OCI-M2 (cell line): ENCODE results near the gene TNRC18.
"Not testable (repeated sequence)": the region's sequence is repeated elsewhere in the genome, so short reads cannot be mapped to it uniquely, and the experiment has no call there.

Source experiments
- DNase-seq: peaks from one replicate; lab custom pipeline; 2025; ENCODE audit not compliant: unreplicated experiment; lab: John Stamatoyannopoulos, UW

Gene TNRC18

GRCh38 chr7:5423306-5423975 is at the start of gene TNRC18:
TSS of gene TNRC18 (minus strand) at chr7:5423834. CDS start at chr7:5421246, 2,588 bp downstream.
- DNase-seq = no peak

GRCh38 chr7:5472432-5473315 is 49.0 kb upstream of the TNRC18 start:
- no peak for DNase-seq

- not testable (repeated sequence) for DNase-seq
Measured at GRCh38 chr7:5471623-5472022, 48.0 kb upstream of the TNRC18 start.

- DNase-seq = no peak
Measured at GRCh38 chr7:5470816-5471215, 47.2 kb upstream of the TNRC18 start.

- DNase-seq = no peak
Measured at GRCh38 chr7:5470167-5470532, 46.5 kb upstream of the TNRC18 start.

- DNase-seq = no peak
Measured at GRCh38 chr7:5469375-5470166, 45.9 kb upstream of the TNRC18 start.

- no peak for DNase-seq
Measured at GRCh38 chr7:5467645-5468044, 44.0 kb upstream of the TNRC18 start.

- no peak for DNase-seq
Measured at GRCh38 chr7:5466551-5466950, 42.9 kb upstream of the TNRC18 start.

- DNase-seq = no peak
Measured at GRCh38 chr7:5463031-5463430, 39.4 kb upstream of the TNRC18 start.

GRCh38 chr7:5462216-5462615 is 38.6 kb upstream of the TNRC18 start:
- no peak for DNase-seq

GRCh38 chr7:5458921-5459480 is 35.4 kb upstream of the TNRC18 start:
- DNase-seq = no peak

- no peak for DNase-seq
Measured at GRCh38 chr7:5457245-5457735, 33.7 kb upstream of the TNRC18 start.

- DNase-seq = no peak
Measured at GRCh38 chr7:5456409-5456808, 32.8 kb upstream of the TNRC18 start.

- no peak for DNase-seq
Measured at GRCh38 chr7:5455581-5456219, 32.1 kb upstream of the TNRC18 start.

- DNase-seq = no peak
Measured at GRCh38 chr7:5455175-5455574, 31.5 kb upstream of the TNRC18 start.

GRCh38 chr7:5454485-5454884 is 30.9 kb upstream of the TNRC18 start:
- no peak for DNase-seq

- DNase-seq = no peak
Measured at GRCh38 chr7:5453566-5454075, 30.0 kb upstream of the TNRC18 start.

- DNase-seq = no peak
Measured at GRCh38 chr7:5452937-5453540, 29.4 kb upstream of the TNRC18 start.

GRCh38 chr7:5452470-5452899 is 28.9 kb upstream of the TNRC18 start:
- DNase-seq = no peak

- no peak for DNase-seq
Measured at GRCh38 chr7:5451391-5451790, 27.8 kb upstream of the TNRC18 start.
